GM12801 (cell line): ENCODE measurements around the gene SETBP1.

Experiments used
- CTCF ChIP-seq: IDR thresholded peaks from one replicate; pipeline ENCODE4 v1.5.1; 2011; ENCODE audit warnings: control low read depth; ENCODE audit not compliant: insufficient read length; ENCODE audit errors: extremely low read depth

Gene SETBP1

GRCh38 chr18:44727291-44727690 lies 46.6 kb downstream of the SETBP1 start:
- no peak for TF ChIP-seq CTCF

- no peak for TF ChIP-seq CTCF
Observed at GRCh38 chr18:44729631-44730101, 49.0 kb downstream of the SETBP1 start.

- TF ChIP-seq CTCF = no peak
Observed at GRCh38 chr18:44730803-44731529, 50.3 kb downstream of the SETBP1 start.

GRCh38 chr18:44731530-44732237 lies 51.0 kb downstream of the SETBP1 start:
- TF ChIP-seq CTCF = no peak

GRCh38 chr18:44732238-44732563 lies 51.5 kb downstream of the SETBP1 start:
- TF ChIP-seq CTCF = no peak

- TF ChIP-seq CTCF = no peak
Observed at GRCh38 chr18:44732599-44732998, 51.9 kb downstream of the SETBP1 start.

GRCh38 chr18:44733069-44733753 lies 52.5 kb downstream of the SETBP1 start:
- TF ChIP-seq CTCF = no peak
